GM04503 (cell line): Measurements from ENCODE around the gene MMP17.

ENCODE experiments used
- DNase-seq: peaks from one replicate; pipeline ENCODE4 v3.0.0-alpha.2; 2012; ENCODE audit warnings: low read depth

MMP17 gene

GRCh38 chr12:131850856-131851559, 22.8 kb downstream of the MMP17 start:
- no peak for DNase-seq

GRCh38 chr12:131851741-131852550, 23.8 kb downstream of the MMP17 start:
- no peak for DNase-seq

DNA sequence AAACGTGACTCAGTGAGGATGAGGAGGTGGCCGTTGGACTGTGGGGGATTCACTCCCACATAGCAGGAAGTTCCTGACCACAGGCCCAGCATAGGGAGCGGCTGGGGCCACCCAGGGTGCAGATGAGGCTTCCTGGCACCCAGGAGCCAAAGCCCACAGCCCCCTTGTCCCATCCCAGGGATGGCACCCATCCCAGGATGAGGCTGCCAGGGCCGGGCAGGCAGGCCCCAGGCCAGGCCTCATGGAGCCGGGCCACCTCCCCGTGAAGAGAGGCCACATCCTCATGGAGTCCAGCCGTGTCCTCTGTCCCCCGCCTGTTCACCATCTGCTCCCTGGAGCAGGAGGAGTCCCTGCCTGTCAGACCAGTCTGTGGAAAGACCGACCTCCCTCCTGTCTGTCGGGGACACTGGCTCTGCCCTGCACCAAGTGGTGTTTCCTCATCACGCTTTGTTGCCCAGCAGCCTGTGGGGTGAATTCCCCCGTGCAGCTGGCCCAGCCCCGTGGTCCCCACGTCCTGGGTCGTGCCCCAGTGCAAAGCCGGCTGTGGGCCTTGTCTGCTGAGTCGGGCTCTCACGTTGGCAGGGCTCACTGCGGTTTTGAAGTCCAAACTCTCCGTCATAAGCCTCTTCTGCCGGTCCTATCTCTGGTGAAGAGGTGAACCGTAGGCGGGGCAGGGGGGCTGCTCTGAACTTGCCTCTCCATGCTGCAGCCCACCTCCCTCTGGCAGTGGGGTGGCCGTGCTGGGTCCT, 24.5 kb downstream of the MMP17 start:
- DNase-seq, result no peak

DNA sequence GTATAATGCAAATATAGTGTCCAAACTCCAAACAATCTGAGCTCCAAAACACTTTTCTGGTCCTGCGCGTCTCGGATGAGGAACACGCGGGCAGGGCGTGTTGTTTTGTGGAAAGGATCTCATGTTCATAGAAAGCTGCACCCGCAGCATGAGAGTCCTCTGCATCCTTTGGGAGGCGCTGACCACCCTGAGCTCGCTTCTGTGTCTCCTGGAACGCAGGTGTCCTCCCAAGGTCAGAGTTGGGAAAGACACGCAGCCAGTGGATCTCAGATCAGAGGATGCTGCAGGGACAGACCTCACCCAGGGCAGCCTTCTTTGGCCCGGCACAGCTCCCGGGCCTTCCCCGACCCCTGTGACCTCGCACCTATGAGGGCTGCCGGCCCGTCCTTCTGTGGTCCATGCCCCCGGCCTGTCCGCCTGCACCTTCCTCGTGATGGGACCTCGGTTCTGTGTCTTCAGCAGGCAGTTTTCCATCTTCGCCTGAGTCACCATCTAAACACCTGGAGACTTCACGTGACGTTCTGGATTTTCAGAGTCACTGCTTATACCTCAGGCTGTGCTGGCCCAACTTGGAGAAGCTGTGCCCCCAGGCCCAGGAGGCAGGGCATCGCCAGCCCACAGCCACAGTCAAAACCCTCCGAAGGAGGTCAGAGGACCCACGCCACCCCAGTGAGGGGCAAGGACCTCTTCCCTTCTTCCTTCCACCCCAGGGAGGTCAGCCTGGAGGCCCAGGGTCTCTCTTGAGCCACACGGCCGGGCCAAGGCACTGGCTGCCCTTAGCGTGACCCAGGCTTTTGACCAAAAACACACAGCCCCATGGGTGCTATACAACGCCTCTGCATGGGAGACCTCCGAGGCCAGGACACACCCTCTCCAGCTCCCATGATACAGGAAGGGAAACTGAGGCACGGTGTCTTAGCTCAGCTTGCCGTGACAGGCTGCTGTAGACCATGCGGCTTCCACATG, 25.9 kb downstream of the MMP17 start:
- no peak for DNase-seq

GRCh38 chr12:131854861-131855476, 26.8 kb downstream of the MMP17 start:
- DNase-seq, result no peak

DNA sequence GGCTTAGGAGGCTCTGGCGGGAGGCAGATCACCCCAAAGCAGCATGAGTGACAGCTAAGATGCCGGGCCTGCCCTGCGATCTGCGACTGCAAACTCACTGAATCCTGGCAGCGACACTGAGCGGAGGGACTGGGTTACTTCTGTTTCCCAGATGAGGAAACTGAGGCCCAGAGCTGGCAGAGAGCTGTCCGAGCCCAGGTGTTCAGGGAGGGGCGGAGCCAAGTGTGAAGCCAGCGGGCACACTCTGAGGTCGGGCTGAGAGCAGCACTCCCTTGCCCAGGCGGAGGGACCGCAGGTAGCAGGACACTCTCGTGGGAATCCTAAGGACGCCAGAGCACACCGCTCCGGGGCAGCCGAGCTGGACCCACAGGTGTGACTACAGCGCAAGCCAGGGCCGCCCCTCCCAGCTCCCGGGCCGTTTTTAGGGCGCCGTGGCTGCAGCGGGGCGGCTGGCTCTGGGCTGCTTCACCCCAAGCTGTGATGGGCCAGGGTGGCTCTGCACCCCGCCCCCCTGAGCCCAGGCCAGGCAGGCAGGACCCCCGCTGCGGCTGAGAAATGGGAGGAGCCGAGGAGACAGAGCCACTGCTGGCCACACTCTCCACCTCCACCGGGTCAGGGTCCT, 27.4 kb downstream of the MMP17 start:
- no peak for DNase-seq

GRCh38 chr12:131856366-131857097, 28.3 kb downstream of the MMP17 start:
- no peak for DNase-seq

GRCh38 chr12:131857908-131858850, 30.0 kb downstream of the MMP17 start:
- no peak for DNase-seq

- DNase-seq, result peak; percentile 45
Observed at GRCh38 chr12:131860472-131861260, 32.5 kb downstream of the MMP17 start.

GRCh38 chr12:131861261-131862083, 33.3 kb downstream of the MMP17 start:
- no peak for DNase-seq

DNA sequence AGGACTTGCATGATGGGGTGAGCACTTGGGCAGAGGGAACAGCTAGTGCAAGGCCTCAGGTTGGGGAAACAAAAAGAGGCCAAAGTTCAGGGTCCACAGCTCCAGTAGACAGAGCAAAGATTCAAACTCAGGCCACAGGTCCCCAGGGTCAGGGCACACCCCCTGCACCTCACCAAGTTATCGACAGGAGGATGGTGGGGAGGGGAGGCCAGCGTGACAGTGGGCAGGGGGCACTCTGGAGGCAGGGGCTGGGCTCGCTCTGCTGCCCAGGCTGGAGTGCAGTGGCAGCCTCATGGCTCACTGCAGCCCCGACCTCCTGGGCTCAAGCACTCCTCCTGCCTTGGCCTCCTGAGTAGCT, 33.9 kb downstream of the MMP17 start:
- no peak for DNase-seq

DNA sequence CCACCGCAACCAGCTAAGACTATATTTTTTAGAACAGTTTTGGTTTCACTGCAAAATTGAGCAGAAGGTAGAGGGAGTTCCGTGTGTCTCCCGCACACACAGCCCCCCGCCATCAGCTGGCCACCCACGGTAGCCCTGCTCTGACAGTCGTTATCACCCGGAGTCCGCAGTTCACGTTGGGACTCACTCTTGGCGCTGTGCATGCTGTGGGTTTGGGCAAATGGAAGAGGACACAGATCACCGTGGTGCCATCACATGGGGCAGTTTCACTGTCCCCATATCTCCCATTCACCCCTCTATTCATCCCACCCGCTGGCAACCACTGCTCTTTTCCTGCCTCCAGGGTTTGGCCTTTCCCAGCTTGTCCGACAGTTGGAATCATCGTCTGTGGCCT, 34.4 kb downstream of the MMP17 start:
- DNase-seq, result no peak

DNA sequence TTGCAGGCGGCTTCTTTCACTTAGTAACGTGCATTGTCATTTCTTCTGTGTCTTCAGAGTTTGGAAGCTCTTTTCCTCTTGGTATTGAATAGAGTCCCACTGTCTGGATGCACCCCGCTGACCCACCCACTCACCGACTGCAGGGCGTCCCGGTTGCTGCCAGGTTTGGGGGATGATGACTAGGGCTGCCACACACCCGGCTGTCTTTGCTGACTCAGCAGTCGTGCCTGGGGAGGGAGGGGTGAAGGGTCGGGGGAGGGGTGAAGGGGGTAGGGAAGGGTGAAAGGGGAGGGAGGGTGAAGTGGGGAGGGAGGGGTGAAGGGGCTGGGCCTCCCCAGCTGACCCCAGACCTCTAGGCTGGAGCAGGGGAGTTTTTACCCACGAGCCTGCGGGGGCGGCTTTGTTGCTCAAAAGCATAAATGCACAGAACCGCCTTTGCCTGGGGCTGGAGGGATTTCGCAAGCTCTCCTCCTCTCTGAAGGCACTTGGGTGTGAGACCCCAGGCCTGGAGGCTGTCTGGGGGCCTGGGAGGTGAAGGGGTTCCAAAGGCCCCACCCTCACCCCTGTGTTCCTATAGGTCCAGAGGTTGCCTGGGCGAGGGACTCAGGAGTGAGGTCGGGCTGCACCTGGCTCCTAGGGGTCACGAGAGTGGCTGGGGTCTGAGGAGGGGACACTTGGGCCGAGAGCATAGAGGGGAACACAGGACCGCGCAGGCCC, 35.0 kb downstream of the MMP17 start:
- DNase-seq, result no peak

DNA sequence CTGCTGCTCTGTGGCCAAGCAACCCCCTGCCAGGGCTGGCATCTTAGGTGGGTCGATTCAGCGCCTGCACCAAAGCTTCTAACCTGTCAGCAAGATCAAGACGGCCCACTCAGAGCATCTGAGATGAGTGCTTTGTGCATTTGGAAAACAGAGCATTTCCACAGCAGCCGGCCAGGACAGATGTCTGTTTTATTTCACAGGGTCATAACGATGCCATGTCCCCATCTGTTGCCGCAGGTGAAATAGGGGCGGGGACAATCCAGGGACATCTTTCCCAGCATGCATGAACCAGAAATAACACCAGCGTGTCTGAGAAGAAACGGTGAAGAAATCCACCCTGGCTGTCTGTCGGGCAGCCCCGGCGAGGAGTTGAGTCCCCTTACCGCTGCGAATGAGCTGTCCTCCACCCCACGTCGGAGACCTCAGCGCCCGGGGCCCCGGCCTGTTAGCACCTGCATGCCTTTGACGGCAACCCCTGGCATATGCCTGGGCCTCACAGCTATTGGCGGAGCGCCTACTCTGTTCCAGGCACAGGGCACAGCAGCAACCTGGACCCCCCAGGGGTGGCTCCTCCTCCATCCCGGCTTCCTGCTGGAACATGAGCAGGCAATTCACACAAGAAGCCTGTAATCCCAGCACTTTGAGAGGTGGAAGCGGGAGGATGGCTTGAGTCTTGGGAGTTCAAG, 35.7 kb downstream of the MMP17 start:
- no peak for DNase-seq

- DNase-seq, result no peak
Observed at GRCh38 chr12:131864469-131864868, 36.3 kb downstream of the MMP17 start.
